Measurements from ENCODE around the gene DGKG.

The DGKG gene

GRCh38 chr3:186141790-186142189, 220.2 kb downstream of the DGKG start:
- no peak for DNase-seq (ENCODE audit: low read depth)

- DNase-seq (ENCODE audit: low read depth): no peak
Measured at GRCh38 chr3:186138272-186138981, 223.6 kb downstream of the DGKG start.

GRCh38 chr3:186137051-186137685, 224.9 kb downstream of the DGKG start:
- no peak for DNase-seq (ENCODE audit: low read depth)

DNA sequence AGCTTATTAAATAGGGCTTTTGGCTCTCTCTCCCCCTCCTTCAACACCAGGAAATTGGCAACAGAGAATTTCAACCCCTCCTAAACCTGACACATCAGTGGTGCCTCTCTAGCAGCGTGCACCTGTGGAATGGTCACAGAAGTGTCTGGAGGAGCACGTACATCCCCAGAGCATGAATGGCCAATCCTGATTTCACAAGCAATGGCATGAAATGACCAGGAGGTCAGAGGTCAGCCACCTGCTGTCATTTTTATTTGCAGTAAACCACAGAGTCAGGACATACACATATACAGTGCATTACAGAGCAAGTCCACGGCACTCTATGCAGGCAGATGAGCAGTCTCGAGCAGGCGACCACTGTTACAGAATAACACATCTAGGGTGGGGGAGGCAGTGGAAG, 228.1 kb downstream of the DGKG start:
- no peak for DNase-seq (ENCODE audit: low read depth)

- DNase-seq (ENCODE audit: low read depth): no peak
Measured at GRCh38 chr3:186132487-186132886, 229.5 kb downstream of the DGKG start.

GRCh38 chr3:186129206-186129605, 232.8 kb downstream of the DGKG start:
- DNase-seq (ENCODE audit: low read depth): no peak

DNA sequence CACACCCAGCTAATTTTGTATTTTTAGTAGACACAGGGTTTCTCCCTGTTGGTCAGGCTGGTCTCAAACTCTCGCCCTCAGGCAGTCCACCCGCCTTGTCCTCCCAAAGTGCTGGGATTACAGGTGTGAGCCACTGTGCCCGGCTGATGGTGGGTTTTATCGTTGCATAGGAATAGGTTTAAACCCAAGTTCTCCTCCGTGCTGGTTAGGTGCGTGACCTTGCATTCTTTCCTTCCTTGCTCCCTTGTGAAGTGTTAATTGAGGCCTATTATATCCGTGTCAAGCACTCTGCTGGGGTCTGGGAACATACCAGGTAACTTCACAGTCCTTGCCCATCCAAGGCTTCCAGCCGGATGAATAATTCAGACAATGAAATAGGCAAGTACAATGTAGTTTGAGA, 233.9 kb downstream of the DGKG start:
- no peak for DNase-seq (ENCODE audit: low read depth)

DNA sequence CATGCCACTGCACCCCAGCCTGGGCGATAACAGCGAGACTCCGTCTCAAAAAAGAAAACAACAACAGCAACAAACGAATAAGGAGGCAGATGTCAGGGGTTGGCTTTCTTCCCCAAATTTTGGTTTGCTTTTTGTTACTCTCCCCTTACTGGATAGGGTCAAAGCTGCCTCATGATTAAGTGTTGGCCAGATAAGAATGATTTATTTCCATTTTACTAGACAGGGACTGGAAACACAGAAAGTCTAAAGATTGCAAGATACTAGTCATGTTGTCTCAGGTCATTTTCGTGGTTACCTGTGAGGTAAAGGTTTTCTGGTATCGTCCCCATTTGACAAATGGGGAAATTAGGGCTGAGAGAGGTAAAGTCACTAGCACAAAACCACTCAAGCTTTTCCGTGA, 234.6 kb downstream of the DGKG start:
- DNase-seq (ENCODE audit: low read depth): no peak

DNA sequence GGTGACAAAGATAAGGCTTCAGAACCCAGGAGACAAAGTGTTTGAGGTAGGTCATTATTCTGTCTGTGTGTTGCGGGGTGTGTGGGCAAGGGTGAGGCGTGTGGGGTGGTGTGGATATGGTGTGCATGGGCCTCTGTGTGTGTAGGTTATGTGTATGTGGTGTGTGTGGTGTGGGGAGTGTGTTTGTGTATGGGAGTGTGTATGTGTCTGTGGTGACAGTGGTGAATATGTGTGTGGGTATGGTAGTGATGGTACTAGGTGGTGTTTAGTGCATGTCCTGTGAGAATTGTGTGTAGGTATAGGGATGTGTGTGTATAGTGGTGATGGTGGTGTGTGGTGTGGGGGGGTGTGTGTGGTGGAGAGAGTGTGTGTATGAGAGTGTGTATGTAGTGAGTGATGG, 236.9 kb downstream of the DGKG start:
- no peak for DNase-seq (ENCODE audit: low read depth)

DNA sequence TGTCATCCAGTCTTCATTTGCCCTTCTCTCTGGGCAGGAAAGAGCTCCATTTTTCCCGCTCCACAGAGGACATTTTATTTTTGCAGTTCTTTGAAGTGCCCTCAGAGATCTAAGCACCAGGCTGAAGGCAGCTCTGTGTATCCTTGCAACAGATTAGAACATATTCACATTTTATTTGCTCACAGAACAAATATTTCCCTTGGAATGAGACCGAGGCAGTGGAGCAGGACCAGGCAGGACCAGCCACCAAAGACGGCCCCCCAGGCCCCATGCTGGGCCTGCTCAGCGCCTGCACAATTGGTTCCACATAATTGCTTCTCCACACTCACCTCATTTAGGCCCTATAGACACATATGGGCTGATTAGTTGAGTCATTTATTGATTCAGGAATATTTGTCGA, 237.4 kb downstream of the DGKG start:
- no peak for DNase-seq (ENCODE audit: low read depth)

- DNase-seq (ENCODE audit: low read depth): no peak
Measured at GRCh38 chr3:186123012-186123411, 239.0 kb downstream of the DGKG start.

- DNase-seq (ENCODE audit: low read depth): no peak
Measured at GRCh38 chr3:186121968-186122367, 240.1 kb downstream of the DGKG start.

GRCh38 chr3:186121278-186121677, 240.8 kb downstream of the DGKG start:
- DNase-seq (ENCODE audit: low read depth): no peak

DNA sequence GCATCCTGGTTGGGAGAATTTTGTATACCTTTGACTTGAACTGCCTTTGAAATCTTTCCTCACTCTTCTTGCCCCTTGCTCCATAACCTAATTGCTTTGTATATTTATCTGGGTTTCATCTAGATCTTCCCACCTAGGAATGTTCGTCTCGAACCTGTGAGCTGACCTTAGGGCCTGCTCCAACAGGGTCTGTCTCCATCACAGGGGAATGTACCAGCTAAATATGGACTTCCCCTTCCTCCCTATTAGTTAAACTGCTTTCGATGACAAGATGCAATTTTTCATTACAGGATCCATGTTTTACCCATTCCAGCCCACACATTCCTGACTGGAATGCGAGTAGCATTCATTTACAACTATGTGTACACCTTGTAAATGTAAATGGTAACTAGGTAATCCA, 242.5 kb downstream of the DGKG start:
- no peak for DNase-seq (ENCODE audit: low read depth)

GRCh38 chr3:186118692-186119091, 243.3 kb downstream of the DGKG start:
- DNase-seq (ENCODE audit: low read depth): no peak

DNA sequence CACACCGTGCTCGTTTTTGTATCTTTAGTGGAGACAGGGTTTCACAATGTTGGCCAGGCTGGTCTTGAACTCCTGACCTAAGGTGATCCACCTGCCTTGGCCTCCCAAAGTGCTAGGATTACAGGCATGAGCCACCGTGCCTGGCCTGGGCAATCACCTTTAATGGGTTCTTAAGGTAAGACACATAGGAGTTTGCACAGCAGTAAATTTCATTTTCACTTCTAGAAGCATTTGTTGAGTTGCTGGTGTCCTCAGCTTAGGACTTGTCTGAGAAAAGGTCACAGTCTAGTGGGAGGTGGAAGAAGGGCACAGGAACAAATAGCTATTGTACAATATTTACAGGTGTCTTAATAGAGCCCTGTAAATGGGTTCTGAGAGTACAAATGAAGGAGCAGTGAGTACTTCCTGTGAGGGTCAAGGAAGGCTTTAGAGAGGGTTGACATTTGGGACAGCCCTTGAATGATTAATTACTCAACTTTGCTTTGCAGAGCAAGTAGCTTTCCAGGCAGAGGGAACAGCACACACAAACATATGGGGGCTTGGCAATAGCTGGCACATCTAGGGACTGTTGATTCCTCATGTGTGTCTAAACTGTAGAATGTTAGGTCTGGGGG, 244.4 kb downstream of the DGKG start:
- no peak for DNase-seq (ENCODE audit: low read depth)

GRCh38 chr3:186115239-186115996, 246.6 kb downstream of the DGKG start:
- DNase-seq (ENCODE audit: low read depth): no peak

GRCh38 chr3:186110975-186111974, 250.8 kb downstream of the DGKG start:
- DNase-seq (ENCODE audit: low read depth): no peak

GRCh38 chr3:186109897-186110803, 251.9 kb downstream of the DGKG start:
- peak; percentile 58 for DNase-seq (ENCODE audit: low read depth)
